ENCODE data around the gene CCT5. TPM values are rescaled to one million over a fixed set of nuclear protein-coding genes. Genes with fewer than 3 reads are reported as not detected.
A peak's percentile ranks its signal among the peaks of the same experiment; 100 is the strongest.
"Not testable (repeated sequence)": the region's sequence is repeated elsewhere in the genome, so short reads cannot be mapped to it uniquely, and the experiment has no call there.

CCT5 gene
- polyA plus RNA-seq, 3 donors: 234 to 298 (median 257) TPM

DNA sequence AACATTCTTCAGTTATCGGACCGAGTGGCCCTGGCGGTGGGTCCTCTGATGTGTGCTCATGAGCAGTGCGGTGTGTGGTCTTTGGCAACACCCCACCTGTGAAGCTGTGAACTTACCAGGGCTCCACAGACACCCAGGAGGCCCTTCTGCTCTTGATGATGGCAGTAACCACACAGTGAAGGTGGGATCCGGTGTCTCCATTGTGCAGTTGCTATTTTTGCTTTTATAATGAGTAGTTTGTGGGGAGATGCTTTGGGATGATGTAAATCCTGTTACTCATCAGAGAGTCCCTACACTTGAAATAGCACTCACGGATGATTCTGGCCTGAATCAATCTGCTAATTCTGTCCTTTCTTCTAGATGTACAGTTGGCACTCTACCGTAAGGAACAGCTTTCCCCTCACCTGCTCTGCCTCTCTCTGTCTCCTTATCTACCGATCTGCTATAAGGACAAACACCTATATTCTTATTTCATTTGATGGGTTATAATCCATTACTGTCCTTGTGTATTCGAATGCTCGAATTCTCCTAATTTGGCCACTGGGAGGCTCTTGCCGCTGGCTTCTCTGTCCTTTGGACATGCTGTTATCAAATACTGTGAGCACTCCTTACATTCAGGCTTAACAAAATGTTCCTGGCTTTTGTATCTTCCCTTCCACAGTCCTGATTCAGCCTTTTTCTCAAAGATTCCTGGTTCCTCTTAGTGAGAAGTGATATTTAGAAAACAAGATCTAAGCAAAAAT lies 20.6 kb upstream of the CCT5 start:
- DNase-seq (ENCODE audit: extremely low read depth in 1 of 11, low read depth in 9 of 11, low spot score in 4 of 11): no peak

GRCh38 chr5:10232386-10232785 lies 17.7 kb upstream of the CCT5 start:
- no peak for DNase-seq (ENCODE audit: extremely low read depth in 1 of 11, low read depth in 9 of 11, low spot score in 4 of 11)

- DNase-seq (ENCODE audit: extremely low read depth in 1 of 11, low read depth in 9 of 11, low spot score in 4 of 11): no peak
Measured at GRCh38 chr5:10233011-10233410, 17.1 kb upstream of the CCT5 start.

DNA sequence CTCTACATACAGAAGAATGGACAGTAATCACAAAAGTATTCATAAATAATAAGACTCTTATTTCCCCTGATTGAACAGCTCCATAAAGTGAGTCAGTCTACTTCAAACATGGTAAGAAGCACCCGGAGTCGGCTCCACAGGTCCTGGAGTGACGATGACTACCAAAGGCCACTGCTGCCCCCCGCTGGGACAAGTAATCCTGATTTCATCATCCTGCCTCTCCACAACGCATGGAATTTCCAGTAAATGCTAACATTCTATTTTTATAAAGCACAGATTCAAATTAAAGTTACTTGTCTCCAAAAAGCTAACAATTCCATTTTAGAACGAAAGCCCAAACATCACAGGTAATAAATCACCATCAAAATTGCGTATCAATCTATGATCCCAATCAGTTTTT lies 16.6 kb upstream of the CCT5 start:
- no peak for DNase-seq (ENCODE audit: extremely low read depth in 1 of 11, low read depth in 9 of 11, low spot score in 4 of 11)

DNA sequence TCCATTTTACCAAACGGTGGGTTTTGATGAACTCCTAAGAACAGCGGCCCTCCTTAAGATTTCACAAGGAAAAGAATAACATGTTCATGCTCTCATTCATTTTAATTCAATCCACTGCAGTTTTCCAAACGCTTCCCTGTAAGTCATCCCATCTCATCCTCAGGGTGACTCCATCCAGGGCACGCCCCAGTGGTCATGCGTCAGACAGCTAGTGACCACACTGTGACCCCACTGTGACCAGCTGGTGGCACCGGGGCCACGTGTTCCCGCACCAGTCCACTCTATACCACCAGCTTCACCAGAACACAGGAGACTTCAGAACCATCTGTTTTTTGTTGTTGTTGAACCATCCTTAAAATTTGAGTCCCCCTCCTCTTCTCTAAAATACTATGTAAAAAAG lies 14.7 kb upstream of the CCT5 start:
- DNase-seq (ENCODE audit: extremely low read depth in 1 of 11, low read depth in 9 of 11, low spot score in 4 of 11): no peak

DNA sequence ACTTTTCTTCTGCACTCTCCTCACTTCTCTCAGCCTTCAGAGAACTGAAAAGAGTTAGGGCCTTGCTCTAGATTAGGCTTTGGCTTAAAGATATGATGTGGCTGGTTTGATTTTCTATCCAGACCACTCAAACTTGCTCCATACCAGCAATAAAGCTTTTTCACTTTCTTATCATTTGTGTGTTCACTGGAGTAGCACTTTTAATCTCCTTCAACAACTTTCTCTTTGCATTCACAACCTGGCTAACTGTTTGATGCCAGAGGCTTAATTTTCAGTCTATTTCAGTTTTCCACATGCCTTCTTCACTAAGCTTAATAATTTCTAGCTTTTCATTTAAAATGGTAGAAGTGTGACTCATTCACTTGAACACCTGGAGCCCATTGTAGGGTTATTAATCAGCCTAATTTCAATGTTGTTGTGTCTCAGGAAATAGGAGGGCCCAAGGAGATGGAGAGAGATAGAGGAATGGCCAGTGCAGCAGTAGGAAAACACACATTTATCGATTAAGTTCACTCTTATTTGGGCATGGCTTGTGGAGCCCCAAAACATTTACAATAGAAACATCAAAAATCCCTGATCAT lies 6.3 kb upstream of the CCT5 start:
- no peak for DNase-seq (ENCODE audit: extremely low read depth in 1 of 11, low read depth in 9 of 11, low spot score in 4 of 11)

DNA sequence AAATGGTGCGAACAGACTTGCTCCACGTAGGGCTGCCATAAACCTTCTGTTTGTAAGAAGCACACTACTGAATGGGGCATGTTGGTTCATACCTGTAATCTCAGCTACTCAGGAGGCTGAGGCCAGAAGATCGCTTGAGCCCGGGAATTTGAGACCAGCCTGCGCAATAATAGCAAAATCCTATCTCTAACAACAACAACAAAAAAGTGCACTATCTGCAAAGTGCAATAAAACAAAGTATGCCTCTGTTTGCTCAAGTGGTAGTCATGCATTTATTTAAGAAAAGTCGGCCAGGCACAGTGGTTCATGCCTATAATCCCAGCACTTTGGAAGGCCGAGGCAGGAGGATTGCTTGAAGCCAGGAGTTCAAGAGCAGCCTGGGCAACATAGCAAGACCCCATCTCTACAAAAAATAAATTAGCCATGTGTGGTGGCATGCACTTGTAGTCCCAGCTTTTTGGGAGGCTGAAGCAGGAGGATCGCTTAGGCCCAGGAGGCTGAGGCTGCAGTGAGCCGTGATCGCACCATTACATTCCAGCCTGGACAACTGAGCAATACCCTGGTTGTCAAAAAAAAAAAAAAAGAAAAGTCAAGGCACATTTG lies 5.6 kb upstream of the CCT5 start:
- DNase-seq (ENCODE audit: extremely low read depth in 1 of 11, low read depth in 9 of 11, low spot score in 4 of 11): no peak

DNA sequence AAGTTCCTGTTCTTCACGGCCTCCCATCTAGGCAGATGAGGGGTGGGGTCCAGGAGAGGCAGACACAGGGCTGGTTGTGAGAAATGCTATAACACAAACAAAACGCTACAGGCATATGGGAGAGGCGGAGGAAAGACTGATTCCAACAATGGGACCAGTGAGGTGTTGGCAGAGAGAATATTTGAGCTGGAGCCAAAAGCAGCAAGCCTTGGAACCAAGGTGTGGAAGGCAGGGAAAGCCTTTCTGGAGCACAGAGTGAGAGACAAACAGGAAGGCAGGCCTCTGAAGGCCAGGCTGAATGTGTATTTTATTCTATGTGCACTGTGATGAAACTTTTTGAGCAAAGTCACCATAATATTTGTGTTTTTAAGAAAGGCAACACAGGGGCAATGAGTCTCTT lies 3.3 kb upstream of the CCT5 start:
- no peak for DNase-seq (ENCODE audit: extremely low read depth in 1 of 11, low read depth in 9 of 11, low spot score in 4 of 11)

- not testable (repeated sequence) for DNase-seq (ENCODE audit: extremely low read depth in 1 of 11, low read depth in 9 of 11, low spot score in 4 of 11)
Measured at GRCh38 chr5:10247217-10247616, 2.9 kb upstream of the CCT5 start.

DNA sequence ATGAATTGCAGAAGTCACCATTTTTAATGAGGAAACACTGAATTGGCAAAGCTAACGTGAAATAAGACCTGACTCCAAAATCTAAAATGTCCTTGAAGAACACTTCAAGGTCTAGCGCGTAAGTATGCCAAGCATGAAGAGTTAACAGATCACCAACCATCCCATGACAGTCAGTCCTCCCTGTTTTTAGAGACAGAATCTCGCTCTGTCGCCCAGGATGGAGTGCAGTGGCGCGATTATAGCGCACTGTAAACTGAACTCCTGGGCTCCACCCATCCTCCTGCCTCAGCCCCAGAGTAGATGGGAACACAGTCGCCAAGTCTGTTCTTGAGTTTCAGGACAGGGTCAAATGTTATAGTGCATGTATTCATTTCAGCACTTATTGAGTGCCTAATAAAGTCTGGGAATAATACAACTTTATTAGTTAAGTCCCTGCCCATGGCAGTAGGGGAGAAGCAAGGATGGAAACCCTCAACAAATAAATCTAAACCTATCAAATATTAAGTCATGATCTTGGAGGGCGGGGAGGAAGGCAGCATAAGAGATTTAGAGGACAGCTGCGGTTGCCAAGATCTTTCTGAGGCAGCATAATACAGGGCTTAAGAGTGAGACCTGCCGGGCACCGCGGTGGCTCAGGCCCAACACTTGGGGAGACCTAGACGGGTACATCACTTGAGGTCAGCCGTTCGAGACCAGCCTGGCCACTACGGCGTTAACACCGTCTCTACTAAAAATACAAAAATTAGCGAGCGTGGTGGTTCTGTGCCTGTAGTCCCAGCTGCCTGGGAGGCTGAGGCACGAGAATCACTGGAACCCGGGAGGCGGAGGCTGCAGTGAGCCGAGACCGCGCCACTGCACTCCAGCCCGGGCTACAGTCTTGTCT lies 1.5 kb upstream of the CCT5 start:
- peak in 1 of 11 donors; percentile 20 for DNase-seq (ENCODE audit: extremely low read depth in 1 of 11, low read depth in 9 of 11, low spot score in 4 of 11)

- no peak for DNase-seq (ENCODE audit: extremely low read depth in 1 of 11, low read depth in 9 of 11, low spot score in 4 of 11)
Measured at GRCh38 chr5:10250806-10251276, 761 bp downstream of the CCT5 start.

DNA sequence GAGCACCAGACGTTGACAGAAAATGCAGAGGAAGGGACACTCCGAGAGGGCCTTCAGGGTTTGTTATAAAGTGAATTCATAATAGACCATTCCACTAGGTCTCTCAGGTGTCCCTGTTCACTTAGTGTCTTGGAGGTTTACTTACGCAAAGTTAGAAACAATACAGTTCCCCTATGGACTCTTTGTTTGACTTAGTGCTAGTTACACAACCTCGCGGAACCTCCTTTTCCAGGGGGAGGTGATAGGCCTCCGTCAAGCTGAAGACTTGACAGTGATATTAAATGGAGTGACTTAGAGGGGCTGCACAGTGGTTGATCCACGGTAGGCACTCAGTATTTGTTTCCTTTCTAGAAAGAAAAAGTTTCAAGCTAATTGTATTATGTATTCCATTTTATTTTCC lies 1.3 kb downstream of the CCT5 start:
- DNase-seq (ENCODE audit: extremely low read depth in 1 of 11, low read depth in 9 of 11, low spot score in 4 of 11): no peak

DNA sequence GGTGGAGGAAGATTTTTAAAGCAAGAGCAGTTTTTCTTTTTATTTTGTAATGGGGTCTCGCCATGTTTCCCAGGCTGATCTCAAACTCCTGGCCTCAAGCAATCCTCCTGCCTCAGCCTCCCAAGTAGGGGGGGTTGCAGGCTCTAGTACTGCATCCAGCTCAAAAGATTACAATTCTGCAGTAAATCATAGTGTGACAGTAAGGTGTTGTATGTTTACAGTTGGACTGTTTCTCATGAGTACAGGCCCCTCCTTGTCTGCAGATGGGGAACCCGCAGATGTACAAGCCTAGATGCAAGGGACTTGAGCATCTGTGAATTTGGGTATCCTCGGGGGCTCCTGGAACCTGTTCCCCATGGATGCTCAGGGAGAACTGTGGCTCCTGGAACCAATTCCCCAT lies 3.3 kb downstream of the CCT5 start:
- DNase-seq (ENCODE audit: extremely low read depth in 1 of 11, low read depth in 9 of 11, low spot score in 4 of 11): no peak

DNA sequence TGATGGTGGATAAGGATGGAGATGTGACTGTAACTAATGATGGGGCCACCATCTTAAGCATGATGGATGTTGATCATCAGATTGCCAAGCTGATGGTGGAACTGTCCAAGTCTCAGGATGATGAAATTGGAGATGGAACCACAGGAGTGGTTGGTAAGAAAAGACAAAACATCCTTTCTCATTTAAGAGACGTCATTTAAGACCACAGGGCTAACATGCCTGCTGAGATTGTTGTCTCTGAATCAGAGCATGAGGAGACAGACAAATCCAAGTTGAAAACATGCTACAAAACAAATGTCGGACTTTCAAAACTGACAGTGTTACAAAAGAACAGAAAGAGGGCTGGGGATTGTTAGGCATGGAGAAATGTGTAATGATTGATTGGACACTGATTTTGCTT lies 4.6 kb downstream of the CCT5 start:
- DNase-seq (ENCODE audit: extremely low read depth in 1 of 11, low read depth in 9 of 11, low spot score in 4 of 11): no peak

DNA sequence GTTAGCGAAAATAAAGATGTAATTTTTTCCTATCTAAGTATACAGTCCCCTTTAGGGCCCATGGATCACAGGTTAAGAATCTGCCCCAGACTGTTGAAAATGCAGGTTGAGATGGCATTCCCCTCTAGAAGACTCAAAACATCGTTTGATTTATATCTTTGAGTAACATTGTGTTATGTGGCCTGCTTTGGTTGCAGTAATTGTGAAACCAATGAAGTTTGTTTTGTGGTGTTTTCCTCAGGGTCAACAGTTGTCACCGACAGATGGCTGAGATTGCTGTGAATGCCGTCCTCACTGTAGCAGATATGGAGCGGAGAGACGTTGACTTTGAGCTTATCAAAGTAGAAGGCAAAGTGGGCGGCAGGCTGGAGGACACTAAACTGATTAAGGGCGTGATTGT lies 7.8 kb downstream of the CCT5 start:
- no peak for DNase-seq (ENCODE audit: extremely low read depth in 1 of 11, low read depth in 9 of 11, low spot score in 4 of 11)

DNA sequence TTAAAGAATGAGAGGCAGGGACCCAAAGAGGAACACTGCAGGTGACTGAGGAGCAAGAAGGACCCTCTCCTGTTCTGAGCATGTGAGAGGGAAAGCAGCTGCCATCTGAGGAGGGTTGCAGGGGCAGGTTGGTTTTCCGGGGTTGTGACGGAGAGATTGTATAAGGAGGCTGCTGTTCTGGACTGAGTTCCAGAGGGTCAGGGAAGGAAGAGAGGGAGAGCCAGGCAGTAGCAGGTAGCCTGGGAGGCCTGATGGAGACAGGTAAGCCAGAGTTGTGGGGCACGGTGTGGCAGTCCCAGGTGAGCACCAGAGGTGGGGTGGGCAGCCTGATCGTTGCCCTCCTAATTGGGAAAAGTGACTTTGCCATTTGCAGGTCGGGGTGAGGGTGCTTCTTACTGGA lies 9.8 kb downstream of the CCT5 start:
- no peak for DNase-seq (ENCODE audit: extremely low read depth in 1 of 11, low read depth in 9 of 11, low spot score in 4 of 11)

- no peak for DNase-seq (ENCODE audit: extremely low read depth in 1 of 11, low read depth in 9 of 11, low spot score in 4 of 11)
Measured at GRCh38 chr5:10261065-10261464, 11.0 kb downstream of the CCT5 start.

DNA sequence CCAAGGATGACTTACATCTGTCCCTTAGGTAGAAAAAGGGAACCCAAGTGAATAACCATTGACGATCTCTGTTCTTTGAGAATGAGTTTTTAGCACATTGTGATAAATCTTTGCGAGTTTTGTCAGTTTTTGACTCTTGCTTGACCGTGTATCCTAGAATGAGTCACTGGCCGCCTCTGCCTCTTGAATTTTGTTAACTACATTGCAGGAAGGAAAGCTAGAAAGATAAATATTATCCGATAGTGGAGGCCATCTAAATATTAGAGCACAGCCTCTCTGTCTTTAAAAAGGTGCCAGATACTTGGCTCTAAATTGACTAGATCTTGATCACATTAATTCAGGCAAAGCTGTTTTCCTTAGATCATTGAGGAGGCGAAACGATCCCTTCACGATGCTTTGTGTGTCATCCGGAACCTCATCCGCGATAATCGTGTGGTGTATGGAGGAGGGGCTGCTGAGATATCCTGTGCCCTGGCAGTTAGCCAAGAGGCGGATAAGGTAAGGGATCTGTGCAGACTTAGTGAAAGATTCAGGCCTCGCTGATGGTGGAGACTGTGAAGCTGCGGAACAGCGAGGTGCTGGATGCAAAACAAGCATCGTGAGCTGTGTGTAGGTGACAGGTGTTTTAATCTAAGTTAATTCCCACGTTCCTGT lies 12.2 kb downstream of the CCT5 start:
- no peak for DNase-seq (ENCODE audit: extremely low read depth in 1 of 11, low read depth in 9 of 11, low spot score in 4 of 11)

DNA sequence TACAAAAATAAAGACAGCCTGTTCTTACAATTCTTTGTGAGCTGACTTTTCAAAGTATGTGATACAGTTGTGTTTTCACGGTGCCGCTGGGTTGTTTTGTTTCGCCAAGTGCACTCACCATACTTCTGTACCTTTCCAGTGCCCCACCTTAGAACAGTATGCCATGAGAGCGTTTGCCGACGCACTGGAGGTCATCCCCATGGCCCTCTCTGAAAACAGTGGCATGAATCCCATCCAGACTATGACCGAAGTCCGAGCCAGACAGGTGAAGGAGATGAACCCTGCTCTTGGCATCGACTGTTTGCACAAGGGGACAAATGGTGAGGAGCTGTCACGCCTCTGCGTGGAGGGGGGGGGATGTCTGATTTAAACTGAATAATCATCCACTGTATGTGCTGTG lies 12.9 kb downstream of the CCT5 start:
- DNase-seq (ENCODE audit: extremely low read depth in 1 of 11, low read depth in 9 of 11, low spot score in 4 of 11): no peak

All from renal cortex interstitium (tissue), 11 donors.